HK-2 (cell line): ENCODE data around the gene GRID1.

Experiments used
- DNase-seq: peaks from one replicate; pipeline ENCODE4 v3.0.0-alpha.2; 2018; ENCODE audit not compliant: unreplicated experiment

GRID1 gene

DNA sequence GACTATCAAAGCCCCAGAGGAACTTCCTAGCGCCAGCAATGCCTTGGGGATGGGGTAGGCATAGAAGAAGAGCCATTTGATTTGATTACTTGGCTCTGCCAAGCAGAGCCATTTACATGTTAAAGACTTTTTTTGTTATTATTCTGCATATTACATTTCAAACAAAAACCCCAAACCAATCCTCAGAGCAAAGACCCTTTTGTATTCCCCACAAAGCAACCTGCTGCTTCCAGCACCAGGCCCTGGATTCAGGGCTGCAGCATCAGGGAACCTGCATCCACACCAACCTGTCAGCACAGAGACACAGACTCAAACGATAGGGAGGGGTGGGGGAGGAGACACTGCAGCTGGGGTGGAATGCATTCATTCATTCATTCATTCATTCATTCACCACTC, 73.2 kb downstream of the GRID1 start:
- DNase-seq = no peak

GRCh38 chr10:86292462-86293395, 73.9 kb downstream of the GRID1 start:
- no peak for DNase-seq

DNA sequence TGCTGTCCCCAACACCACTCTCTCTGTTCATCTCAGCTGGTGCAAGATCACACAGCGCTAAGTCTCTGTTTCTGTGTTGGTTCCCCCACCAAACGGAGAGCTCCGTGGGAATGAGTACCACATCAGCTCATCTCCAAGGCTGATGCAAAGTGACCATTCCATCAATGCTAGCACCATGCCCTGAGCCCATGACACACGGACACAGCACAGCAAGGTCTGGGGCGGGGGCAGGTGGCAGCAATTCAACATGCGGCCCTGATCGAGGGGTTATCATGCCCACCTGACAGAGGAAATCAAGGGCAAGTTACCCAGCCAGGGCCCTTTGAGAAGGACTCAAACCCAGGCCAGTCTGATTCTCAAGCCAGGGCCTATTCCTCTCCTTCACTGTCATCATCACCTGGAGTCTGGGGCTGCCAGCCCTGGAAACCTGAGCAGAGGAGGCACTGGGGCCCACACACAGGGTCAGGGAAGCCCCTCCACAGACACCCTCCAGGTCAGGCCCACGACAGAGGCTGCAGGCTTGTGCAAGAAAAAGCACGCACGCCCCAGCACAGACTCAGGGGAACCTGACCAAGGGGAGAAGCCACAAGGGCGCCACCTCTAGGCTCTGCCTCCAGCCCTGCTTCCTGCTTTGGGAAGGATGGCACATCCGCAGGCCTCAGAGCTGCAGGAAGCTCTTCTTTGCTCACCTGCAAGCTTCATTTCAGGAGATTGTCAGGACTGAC, 74.8 kb downstream of the GRID1 start:
- no peak for DNase-seq

- DNase-seq = no peak
Measured at GRCh38 chr10:86290933-86291615, 75.5 kb downstream of the GRID1 start.

- DNase-seq = no peak
Measured at GRCh38 chr10:86289577-86289868, 77.1 kb downstream of the GRID1 start.

GRCh38 chr10:86288695-86289576, 77.7 kb downstream of the GRID1 start:
- DNase-seq = no peak

- no peak for DNase-seq
Measured at GRCh38 chr10:86287966-86288579, 78.5 kb downstream of the GRID1 start.

GRCh38 chr10:86287110-86287793, 79.3 kb downstream of the GRID1 start:
- DNase-seq = no peak

- DNase-seq = no peak
Measured at GRCh38 chr10:86286236-86287109, 80.1 kb downstream of the GRID1 start.

GRCh38 chr10:86285136-86285790, 81.3 kb downstream of the GRID1 start:
- no peak for DNase-seq

DNA sequence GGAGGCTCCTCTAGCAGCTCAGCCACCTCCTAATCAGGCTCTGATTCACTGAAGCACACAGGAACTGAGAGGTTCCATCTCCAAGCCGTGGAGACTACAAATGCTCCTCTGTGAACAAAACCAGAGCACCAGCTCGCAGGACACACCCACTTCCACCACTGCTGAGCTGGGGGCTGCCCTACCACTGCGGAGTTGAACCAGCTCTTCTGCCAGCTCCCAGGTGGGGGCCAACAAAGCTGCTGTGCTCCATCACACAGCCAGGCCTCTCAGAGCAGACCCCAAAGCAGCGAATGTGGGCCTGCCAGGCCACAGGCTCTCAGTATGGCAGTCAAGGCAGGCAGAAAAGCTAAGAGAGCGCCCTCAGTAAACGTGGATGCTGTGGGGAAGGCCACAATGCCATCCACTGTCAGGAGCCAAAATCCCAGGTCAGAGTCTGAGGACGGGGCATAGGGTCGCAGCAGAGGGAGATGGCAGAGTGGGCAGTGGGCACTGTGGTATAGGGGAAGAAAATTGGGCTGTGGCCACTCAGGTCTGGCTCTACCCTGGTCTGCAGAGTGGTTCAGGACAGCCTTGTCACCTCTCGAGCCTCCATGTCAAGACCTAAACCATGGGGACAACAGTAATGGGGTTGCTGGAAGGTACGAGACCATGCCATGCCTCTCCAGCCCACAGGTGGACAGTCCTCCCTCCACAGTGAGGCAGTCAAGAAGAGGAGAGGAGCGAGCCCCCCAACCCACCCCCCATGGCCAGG, 82.1 kb downstream of the GRID1 start:
- no peak for DNase-seq

DNA sequence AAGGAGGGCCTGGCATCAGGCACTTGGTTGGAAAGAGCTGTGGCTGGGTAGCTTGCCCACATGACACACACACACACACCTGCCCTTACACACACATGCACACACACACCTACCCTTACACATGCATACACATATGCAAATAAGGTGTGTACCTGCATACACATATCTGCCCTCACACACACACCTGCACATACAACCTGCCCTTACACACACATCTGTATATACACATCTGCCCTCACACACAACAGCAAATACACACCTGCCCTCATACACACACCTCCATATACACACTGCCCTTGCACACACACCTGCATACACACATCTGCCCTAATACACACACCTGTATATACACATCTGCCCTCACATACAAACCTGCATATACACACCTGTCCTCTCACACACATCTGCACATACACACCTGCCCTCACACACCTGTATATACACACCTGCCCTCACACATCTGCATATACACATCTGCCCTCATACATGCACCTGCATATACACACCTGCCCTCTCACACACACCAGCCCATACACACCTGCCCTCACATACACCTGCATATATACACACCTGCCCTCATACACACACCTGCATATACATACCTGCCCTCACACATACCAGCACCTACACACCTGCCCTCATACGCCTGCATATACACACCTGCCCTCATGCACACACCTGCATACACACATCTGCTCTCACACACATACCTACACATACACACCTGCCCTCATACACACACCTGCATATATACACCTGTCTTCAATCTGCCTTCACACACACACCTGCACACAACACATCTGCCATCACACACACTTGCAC, 82.9 kb downstream of the GRID1 start:
- no peak for DNase-seq

DNA sequence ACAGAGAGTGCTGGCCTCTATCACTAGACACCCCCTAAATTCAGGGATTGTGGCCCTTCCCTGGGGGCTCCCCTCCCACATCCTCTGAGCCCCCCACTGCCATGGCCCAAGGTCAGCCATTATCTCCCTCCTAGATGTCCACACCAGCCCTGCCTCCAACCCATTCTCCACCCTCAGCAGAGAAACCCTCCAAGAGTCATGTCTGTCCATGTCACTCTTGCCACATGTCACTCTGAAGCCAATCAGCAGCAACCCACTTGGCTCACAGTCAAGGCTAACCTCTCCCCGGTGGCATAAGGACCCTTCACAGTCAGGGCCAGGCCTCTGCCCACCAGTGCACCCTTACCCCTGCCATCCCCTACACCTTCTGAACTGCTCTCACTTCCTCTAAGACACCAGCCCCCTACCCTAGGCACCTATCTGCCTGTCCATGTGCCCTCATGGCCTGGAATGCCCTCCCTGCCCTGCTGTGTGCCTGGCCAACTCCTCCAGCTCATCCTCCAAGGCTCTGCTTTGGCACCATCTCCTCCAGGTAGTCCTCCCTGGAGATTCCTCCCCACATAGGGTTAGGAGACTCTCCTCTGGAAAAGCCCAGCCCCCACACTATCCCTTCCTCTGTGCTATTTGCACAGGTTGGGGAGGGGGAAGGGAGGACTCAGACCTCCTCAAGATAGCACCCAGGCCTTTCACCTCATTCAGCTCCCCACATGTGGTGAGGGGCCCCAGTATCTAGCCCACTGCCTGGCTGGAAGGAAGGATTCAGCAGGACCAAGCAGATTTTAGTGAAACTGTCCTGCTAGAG, 83.7 kb downstream of the GRID1 start:
- no peak for DNase-seq

DNA sequence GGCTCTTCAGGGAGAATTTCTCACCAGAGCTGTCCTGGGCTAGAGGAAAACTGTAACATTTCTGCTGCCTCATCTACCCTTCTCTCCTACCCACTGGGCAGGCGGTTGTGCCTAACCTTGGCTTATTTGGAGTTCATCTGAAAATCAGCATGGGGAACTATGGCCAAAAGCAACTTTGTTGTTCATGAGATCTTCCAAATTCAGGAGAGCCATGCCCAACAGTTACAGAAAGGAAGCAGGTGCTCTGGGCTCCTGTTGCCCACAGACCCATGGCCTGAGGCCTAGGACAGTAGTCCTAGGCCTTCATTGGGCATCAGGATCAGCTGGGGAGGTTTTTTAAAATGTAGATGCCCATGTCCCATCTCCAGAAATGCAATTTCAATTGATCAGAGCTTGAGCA, 85.2 kb downstream of the GRID1 start:
- DNase-seq = no peak

- DNase-seq = no peak
Measured at GRCh38 chr10:86269332-86269731, 97.3 kb downstream of the GRID1 start.
